ENCODE measurements around the gene CEP70.
"Not testable (repeated sequence)": the region's sequence is repeated elsewhere in the genome, so short reads cannot be mapped to it uniquely, and the experiment has no call there.

CEP70 gene

GRCh38 chr3:138594150-138594934 is at the start of gene CEP70:
Gene CEP70 (minus strand): TSS chr3:138594260. CDS start chr3:138572927, 21,333 bp downstream.
- peak; percentile 93 for DNase-seq

GRCh38 chr3:138642927-138643253 is 48.8 kb upstream of the CEP70 start:
- no peak for DNase-seq

GRCh38 chr3:138642226-138642926 is 48.3 kb upstream of the CEP70 start:
- no peak for DNase-seq

GRCh38 chr3:138640537-138640936 is 46.5 kb upstream of the CEP70 start:
- no peak for DNase-seq

GRCh38 chr3:138638641-138639040 is 44.6 kb upstream of the CEP70 start:
- no peak for DNase-seq

- no peak for DNase-seq
Measured at GRCh38 chr3:138629526-138629925, 35.5 kb upstream of the CEP70 start.

GRCh38 chr3:138625707-138626365 is 31.8 kb upstream of the CEP70 start:
- no peak for DNase-seq

GRCh38 chr3:138624518-138624917 is 30.5 kb upstream of the CEP70 start:
- DNase-seq = no peak

GRCh38 chr3:138620431-138620830 is 26.4 kb upstream of the CEP70 start:
- DNase-seq = no peak

- DNase-seq = no peak
Measured at GRCh38 chr3:138615462-138615861, 21.4 kb upstream of the CEP70 start.

- DNase-seq = no peak
Measured at GRCh38 chr3:138609898-138610266, 15.8 kb upstream of the CEP70 start.

- DNase-seq = peak; percentile 60
Measured at GRCh38 chr3:138608322-138609135, 14.5 kb upstream of the CEP70 start, which contains the start of gene FAIM. Gene FAIM (plus strand): TSS chr3:138608771. CDS start chr3:138619727, 10,956 bp downstream.

- DNase-seq = peak; percentile 68
Measured at GRCh38 chr3:138604106-138604595, 10.1 kb upstream of the CEP70 start.

- peak; percentile 90 for DNase-seq
Measured at GRCh38 chr3:138601661-138602060, 7.6 kb upstream of the CEP70 start.

GRCh38 chr3:138600100-138600745 is 6.2 kb upstream of the CEP70 start:
- DNase-seq = no peak

- DNase-seq = no peak
Measured at GRCh38 chr3:138598534-138598933, 4.5 kb upstream of the CEP70 start.

GRCh38 chr3:138597186-138597976 is 3.3 kb upstream of the CEP70 start:
- DNase-seq = not testable (repeated sequence)

- no peak for DNase-seq
Measured at GRCh38 chr3:138594935-138595610, 1.0 kb upstream of the CEP70 start.

GRCh38 chr3:138593488-138594149 is 441 bp downstream of the CEP70 start:
- no peak for DNase-seq

- DNase-seq = no peak
Measured at GRCh38 chr3:138591392-138591791, 2.7 kb downstream of the CEP70 start.

All from inflammatory macrophage treated with lipopolysaccharide for 4 hours (primary cell).